Liver (tissue), 3 donors: ENCODE data around the gene SUPT5H.

Source experiments
- CTCF ChIP-seq: fragments of 150-350 bp; IDR thresholded peaks from 2 replicates; pipeline ENCODE4 v1.5.1; 2017; ENCODE audit warnings: improper control_type of control experiment, low read depth, low read length; ENCODE audit not compliant: missing input control
- FOXA1 ChIP-seq: IDR thresholded peaks from 2 replicates; pipeline ENCODE4 v1.6.1; 2016; ENCODE audit warnings: antibody characterized with exemption
- GABPA ChIP-seq, 2 donors: IDR thresholded peaks in 1 of 2; conservative IDR thresholded peaks in 1 of 2; 2 replicates each; pipeline ENCODE4 v1.6.1; 2016; ENCODE audit warnings: antibody characterized with exemption in 2 of 2, mild to moderate bottlenecking in 1 of 2, moderate library complexity in 1 of 2
- JUND ChIP-seq, 2 donors: IDR thresholded peaks; 2 replicates each; pipeline ENCODE4 v1.6.1; 2016; ENCODE audit warnings: antibody characterized with exemption in 2 of 2
- MAX ChIP-seq: IDR thresholded peaks from 2 replicates; pipeline ENCODE4 v1.6.1; 2016; ENCODE audit warnings: antibody characterized with exemption
- NR2F2 ChIP-seq: IDR thresholded peaks from 2 replicates; pipeline ENCODE4 v1.6.1; 2016; ENCODE audit warnings: antibody characterized with exemption
- RAD21 ChIP-seq, 2 donors: IDR thresholded peaks; 2 replicates each; pipeline ENCODE4 v1.6.1; 2016; ENCODE audit warnings: antibody characterized with exemption in 2 of 2, mild to moderate bottlenecking in 2 of 2
- REST ChIP-seq: IDR thresholded peaks from 2 replicates; pipeline ENCODE4 v1.6.1; 2016; ENCODE audit warnings: antibody characterized with exemption, mild to moderate bottlenecking
- RXRA ChIP-seq, 2 donors: IDR thresholded peaks; 2 replicates each; pipeline ENCODE4 v1.6.1; 2017 to 2018; ENCODE audit warnings: antibody characterized with exemption in 2 of 2, mild to moderate bottlenecking in 1 of 2
- SP1 ChIP-seq: IDR thresholded peaks from 2 replicates; pipeline ENCODE4 v1.6.1; 2018; ENCODE audit warnings: antibody characterized with exemption, mild to moderate bottlenecking
- TAF1 ChIP-seq: conservative IDR thresholded peaks from 2 replicates; pipeline ENCODE4 v1.6.1; 2016; ENCODE audit warnings: antibody characterized with exemption, mild to moderate bottlenecking
- YY1 ChIP-seq: IDR thresholded peaks from 2 replicates; pipeline ENCODE4 v1.6.1; 2016; ENCODE audit warnings: antibody characterized with exemption, mild to moderate bottlenecking
- TF ChIP-seq, protein P1 (sequence below): IDR thresholded peaks from 2 replicates; pipeline ENCODE4 v1.6.1; 2016; ENCODE audit warnings: antibody characterized with exemption
- donor health status: healthy.
- donor health status: healthy.

DNA sequence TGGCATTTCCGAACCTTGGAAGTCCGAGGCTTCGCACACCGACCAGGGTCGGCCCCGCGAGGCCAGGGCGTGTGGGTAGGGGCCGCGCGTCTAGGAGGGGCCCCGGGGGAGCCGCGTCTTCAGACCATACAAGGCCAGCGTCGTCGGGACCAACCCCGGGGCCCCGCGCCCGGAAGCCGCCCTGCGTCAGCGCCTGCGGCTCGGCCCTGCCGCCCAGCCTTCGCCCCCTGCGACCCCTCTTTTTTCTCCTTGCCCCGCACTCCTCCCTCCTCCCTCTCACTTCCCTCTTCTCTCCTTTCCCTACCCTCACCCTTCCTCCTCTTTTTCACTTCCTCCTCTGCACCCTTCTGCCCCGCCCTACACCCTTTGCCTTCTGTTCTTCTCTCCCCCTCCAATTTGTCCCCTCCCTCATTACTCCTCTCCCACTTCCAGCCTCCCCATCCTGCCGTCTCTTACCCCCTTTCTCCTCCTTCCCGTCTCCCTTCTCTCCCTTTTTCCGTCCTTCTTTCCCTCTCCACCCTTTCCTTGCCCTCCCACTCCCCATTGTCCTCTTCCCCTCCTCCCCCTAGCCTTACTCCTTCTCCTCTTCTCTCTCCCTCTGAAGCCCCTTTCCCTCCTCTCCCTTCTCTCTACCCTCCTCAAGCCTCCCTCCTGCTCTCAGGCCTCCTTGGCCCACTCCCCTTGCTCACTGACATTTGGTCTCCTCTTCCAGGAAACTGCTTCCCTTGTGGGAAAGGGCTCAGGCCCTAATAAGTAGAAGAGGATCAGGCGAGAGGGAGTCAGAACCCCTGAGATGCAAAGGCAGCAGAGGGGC, 35.2 kb upstream of the SUPT5H start:
- no peak for TF ChIP-seq CTCF
- peak; percentile 6 for TF ChIP-seq REST
- no peak for TF ChIP-seq SP1
- TF ChIP-seq TAF1 = no peak
- no peak for TF ChIP-seq MAX
- no peak for TF ChIP-seq FOXA1
- TF ChIP-seq RAD21 (IDR thresholded peaks at IDR 0.05) = no peak
- TF ChIP-seq, protein P1, sequence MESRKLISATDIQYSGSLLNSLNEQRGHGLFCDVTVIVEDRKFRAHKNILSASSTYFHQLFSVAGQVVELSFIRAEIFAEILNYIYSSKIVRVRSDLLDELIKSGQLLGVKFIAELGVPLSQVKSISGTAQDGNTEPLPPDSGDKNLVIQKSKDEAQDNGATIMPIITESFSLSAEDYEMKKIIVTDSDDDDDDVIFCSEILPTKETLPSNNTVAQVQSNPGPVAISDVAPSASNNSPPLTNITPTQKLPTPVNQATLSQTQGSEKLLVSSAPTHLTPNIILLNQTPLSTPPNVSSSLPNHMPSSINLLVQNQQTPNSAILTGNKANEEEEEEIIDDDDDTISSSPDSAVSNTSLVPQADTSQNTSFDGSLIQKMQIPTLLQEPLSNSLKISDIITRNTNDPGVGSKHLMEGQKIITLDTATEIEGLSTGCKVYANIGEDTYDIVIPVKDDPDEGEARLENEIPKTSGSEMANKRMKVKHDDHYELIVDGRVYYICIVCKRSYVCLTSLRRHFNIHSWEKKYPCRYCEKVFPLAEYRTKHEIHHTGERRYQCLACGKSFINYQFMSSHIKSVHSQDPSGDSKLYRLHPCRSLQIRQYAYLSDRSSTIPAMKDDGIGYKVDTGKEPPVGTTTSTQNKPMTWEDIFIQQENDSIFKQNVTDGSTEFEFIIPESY = peak; percentile 2
- TF ChIP-seq NR2F2 = no peak
- no peak for TF ChIP-seq YY1
- no peak for TF ChIP-seq JUND (IDR thresholded peaks at IDR 0.05)
- TF ChIP-seq GABPA (IDR thresholded peaks at IDR 0.05 in 1 of 2, conservative IDR thresholded peaks at IDR 0.05 in 1 of 2) = no peak
- TF ChIP-seq RXRA (IDR thresholded peaks at IDR 0.05) = no peak
